Parathyroid adenoma (tissue), 2 donors: ENCODE data around the gene TMEM14B.
A peak's percentile ranks its signal among the peaks of the same experiment; 100 is the strongest.

Source experiments
- H2AFZ ChIP-seq: fragments of 300-600 bp; sonication (generic); one replicate; pipeline ENCODE4 v1.7.0; 2017; ENCODE audit warnings: antibody characterized with exemption, mild to moderate bottlenecking
- H3K27ac ChIP-seq: fragments of 300-600 bp; sonication (generic); one replicate; pipeline ENCODE4 v1.7.0; 2017
- H3K27me3 ChIP-seq: fragments of 300-600 bp; sonication (generic); one replicate; pipeline ENCODE4 v1.7.0; 2017; ENCODE audit warnings: low read length; ENCODE audit not compliant: control insufficient read depth, insufficient read depth
- H3K36me3 ChIP-seq: fragments of 300-600 bp; sonication (generic); one replicate; pipeline ENCODE4 v1.7.0; 2017; ENCODE audit warnings: low read length; ENCODE audit not compliant: control insufficient read depth, insufficient read depth
- H3K4me1 ChIP-seq: fragments of 300-600 bp; sonication (generic); one replicate; pipeline ENCODE4 v1.7.0; 2017; ENCODE audit warnings: control low read depth
- H3K4me2 ChIP-seq: fragments of 300-600 bp; sonication (generic); one replicate; pipeline ENCODE4 v1.7.0; 2017; ENCODE audit warnings: low read length
- H3K4me3 ChIP-seq: fragments of 300-600 bp; sonication (generic); one replicate; pipeline ENCODE4 v1.7.0; 2017; ENCODE audit warnings: low read depth, low read length
- H3K79me2 ChIP-seq: fragments of 300-600 bp; sonication (generic); one replicate; pipeline ENCODE4 v1.7.0; 2017; ENCODE audit warnings: control low read depth
- H3K9ac ChIP-seq: fragments of 300-600 bp; sonication (generic); one replicate; pipeline ENCODE4 v1.7.0; 2017; ENCODE audit warnings: mild to moderate bottlenecking
- H3K9me3 ChIP-seq: fragments of 300-600 bp; sonication (generic); one replicate; pipeline ENCODE4 v1.7.0; 2017; ENCODE audit warnings: low read length; ENCODE audit not compliant: control insufficient read depth
- TF ChIP-seq, protein P1 (sequence below): fragments of 300-600 bp; sonication (generic); IDR thresholded peaks from one replicate; pipeline ENCODE4 v1.7.0; 2017; ENCODE audit warnings: antibody characterized with exemption, mild to moderate bottlenecking
- donor health status: primary hyperparathyroidism.

Gene TMEM14B

GRCh38 chr6:10793035-10793434 lies 45.4 kb downstream of the TMEM14B start:
- Histone ChIP-seq H3K4me3 (no peak overlapping the region), H2AFZ (no peak overlapping the region), H3K36me3 (no peaks in the 10 kb centered on the region), H3K4me1 (no peaks in the 10 kb centered on the region), H3K4me2 (no peak overlapping the region), H3K27ac (no peak overlapping the region), H3K27me3 (no peaks in the 10 kb centered on the region), H3K79me2 (no peaks in the 10 kb centered on the region), H3K9me3 (no peaks in the 10 kb centered on the region), H3K9ac (no peak overlapping the region)
- TF ChIP-seq, protein P1, sequence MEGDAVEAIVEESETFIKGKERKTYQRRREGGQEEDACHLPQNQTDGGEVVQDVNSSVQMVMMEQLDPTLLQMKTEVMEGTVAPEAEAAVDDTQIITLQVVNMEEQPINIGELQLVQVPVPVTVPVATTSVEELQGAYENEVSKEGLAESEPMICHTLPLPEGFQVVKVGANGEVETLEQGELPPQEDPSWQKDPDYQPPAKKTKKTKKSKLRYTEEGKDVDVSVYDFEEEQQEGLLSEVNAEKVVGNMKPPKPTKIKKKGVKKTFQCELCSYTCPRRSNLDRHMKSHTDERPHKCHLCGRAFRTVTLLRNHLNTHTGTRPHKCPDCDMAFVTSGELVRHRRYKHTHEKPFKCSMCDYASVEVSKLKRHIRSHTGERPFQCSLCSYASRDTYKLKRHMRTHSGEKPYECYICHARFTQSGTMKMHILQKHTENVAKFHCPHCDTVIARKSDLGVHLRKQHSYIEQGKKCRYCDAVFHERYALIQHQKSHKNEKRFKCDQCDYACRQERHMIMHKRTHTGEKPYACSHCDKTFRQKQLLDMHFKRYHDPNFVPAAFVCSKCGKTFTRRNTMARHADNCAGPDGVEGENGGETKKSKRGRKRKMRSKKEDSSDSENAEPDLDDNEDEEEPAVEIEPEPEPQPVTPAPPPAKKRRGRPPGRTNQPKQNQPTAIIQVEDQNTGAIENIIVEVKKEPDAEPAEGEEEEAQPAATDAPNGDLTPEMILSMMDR: no peak

GRCh38 chr6:10793695-10794094 lies 46.1 kb downstream of the TMEM14B start:
- H3K9me3 ChIP-seq: no peaks in the 10 kb centered on the region
- H3K4me3 ChIP-seq: no peak overlapping the region
- no peak overlapping the region for H3K9ac ChIP-seq
- no peak overlapping the region for H3K27ac ChIP-seq
- H3K79me2 ChIP-seq: no peaks in the 10 kb centered on the region
- TF ChIP-seq, protein P1: no peak
- no peaks in the 10 kb centered on the region for H3K36me3 ChIP-seq
- H3K4me2 ChIP-seq: no peak overlapping the region
- H2AFZ ChIP-seq: no peak overlapping the region
- no peaks in the 10 kb centered on the region for H3K27me3 ChIP-seq
- H3K4me1 ChIP-seq: no peaks in the 10 kb centered on the region

GRCh38 chr6:10794239-10794638 lies 46.6 kb downstream of the TMEM14B start:
- TF ChIP-seq, protein P1: no peak
- no peak overlapping the region for H3K27ac ChIP-seq

DNA sequence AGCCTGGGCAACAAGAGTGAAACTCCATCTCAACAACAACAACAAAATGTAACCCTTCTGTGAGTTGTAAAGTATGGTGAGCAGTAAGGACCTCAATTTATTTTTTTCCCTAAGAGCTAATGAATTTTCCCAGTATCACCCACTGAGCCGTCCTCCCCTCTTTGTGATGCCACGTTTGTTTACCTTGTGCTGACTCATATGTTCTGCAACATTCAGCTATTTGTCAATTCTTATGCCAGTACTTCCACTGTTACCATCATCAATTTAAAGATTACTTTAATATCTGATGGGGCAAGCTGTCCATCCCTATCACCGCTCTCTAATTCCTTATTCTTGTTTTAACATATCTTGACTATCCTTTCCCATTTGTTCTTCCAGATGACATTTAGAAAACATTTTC lies 53.2 kb downstream of the TMEM14B start:
- Histone ChIP-seq H3K4me3 (no peak overlapping the region), H3K36me3 (no peaks in the 10 kb centered on the region), H3K9me3 (no peaks in the 10 kb centered on the region), H2AFZ (no peak overlapping the region), H3K27me3 (no peaks in the 10 kb centered on the region), H3K79me2 (peaks cover 5% of the 10 kb centered on the region), H3K27ac (no peak overlapping the region), H3K9ac (no peak overlapping the region), H3K4me2 (no peak overlapping the region), H3K4me1 (no peaks in the 10 kb centered on the region)
- TF ChIP-seq, protein P1: no peak

More at GRCh38 chr6:10794239-10794638, 46.6 kb downstream of the TMEM14B start:
- H3K9ac ChIP-seq: no peak overlapping the region
- no peaks in the 10 kb centered on the region for H3K36me3 ChIP-seq
- H2AFZ ChIP-seq: no peak overlapping the region
- no peaks in the 10 kb centered on the region for H3K27me3 ChIP-seq
- no peak overlapping the region for H3K4me2 ChIP-seq
- no peaks in the 10 kb centered on the region for H3K79me2 ChIP-seq
- no peaks in the 10 kb centered on the region for H3K4me1 ChIP-seq
- no peaks in the 10 kb centered on the region for H3K9me3 ChIP-seq
- H3K4me3 ChIP-seq: no peak overlapping the region

DNA sequence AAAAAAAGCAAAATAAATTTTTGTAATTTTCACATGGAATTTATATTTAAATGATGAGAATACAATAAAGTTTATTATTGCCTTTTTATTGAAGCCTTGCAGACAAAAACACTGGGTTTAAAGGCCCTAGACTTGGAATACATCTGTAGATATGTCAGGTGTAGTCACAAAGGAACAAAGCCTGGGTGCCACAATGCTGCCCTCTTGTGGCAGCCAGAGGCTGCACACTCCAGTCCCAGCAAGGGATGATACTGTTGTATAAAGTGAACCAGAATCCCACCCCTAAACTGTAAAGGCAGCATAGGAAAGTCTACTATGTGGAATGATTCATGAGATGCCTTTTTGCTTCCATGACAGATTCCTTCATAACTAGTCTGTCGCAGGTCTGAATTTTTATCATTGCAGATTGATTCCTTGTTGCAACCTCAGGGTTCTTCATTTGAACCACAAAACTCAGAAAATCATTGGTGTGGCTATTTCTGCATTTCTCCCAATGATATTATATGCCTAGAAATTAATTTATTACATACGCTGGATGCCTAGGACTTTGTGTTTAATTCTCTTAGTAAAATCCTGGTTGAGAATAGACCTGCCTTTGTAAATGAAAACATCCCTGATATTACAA lies 53.7 kb downstream of the TMEM14B start:
- no peak overlapping the region for H3K9ac ChIP-seq
- H2AFZ ChIP-seq: no peak overlapping the region
- no peak overlapping the region for H3K27ac ChIP-seq
- no peaks in the 10 kb centered on the region for H3K4me1 ChIP-seq
- no peak overlapping the region for H3K4me2 ChIP-seq
- TF ChIP-seq, protein P1: peak; percentile 96
- no peak overlapping the region for H3K4me3 ChIP-seq
- peaks cover 5% of the 10 kb centered on the region for H3K79me2 ChIP-seq
- H3K36me3 ChIP-seq: no peaks in the 10 kb centered on the region
- H3K9me3 ChIP-seq: no peaks in the 10 kb centered on the region
- H3K27me3 ChIP-seq: no peaks in the 10 kb centered on the region
